SW 1271 (cell line): Measurements from ENCODE around the gene SART3.

Experiments used
- DNase-seq, 2 experiments: peaks; one replicate each; lab custom pipeline; 2025; lab: John Stamatoyannopoulos, UW

The SART3 gene

GRCh38 chr12:108519558-108519957 is 41.4 kb downstream of the SART3 start:
- DNase-seq: peak in 1 of 2 experiments; percentile 26

- no peak for DNase-seq
These were observed 42.1 kb downstream of the SART3 start for GRCh38 chr12:108518716-108519496.

- DNase-seq: no peak
These were observed 42.8 kb downstream of the SART3 start for GRCh38 chr12:108518101-108518715.

- no peak for DNase-seq
These were observed 43.5 kb downstream of the SART3 start for GRCh38 chr12:108517288-108518100.

- DNase-seq: peak in 1 of 2 experiments; percentile 19
These were observed 44.3 kb downstream of the SART3 start for GRCh38 chr12:108516511-108517275.

GRCh38 chr12:108515916-108516315 is 45.1 kb downstream of the SART3 start:
- no peak for DNase-seq

GRCh38 chr12:108514973-108515814 is 45.8 kb downstream of the SART3 start, which contains the start of gene FICD:
FICD (plus strand) TSS chr12:108515277; CDS start chr12:108516973, 1,696 bp downstream.
- peak; percentile 97 to 99 for DNase-seq

GRCh38 chr12:108514468-108514972 is 46.5 kb downstream of the SART3 start:
- no peak for DNase-seq

- peak in 1 of 2 experiments; percentile 66 for DNase-seq
These were observed 49.1 kb downstream of the SART3 start for GRCh38 chr12:108511633-108512540.

GRCh38 chr12:108510836-108511235 is 50.1 kb downstream of the SART3 start:
- DNase-seq: no peak

- no peak for DNase-seq
These were observed 51.2 kb downstream of the SART3 start for GRCh38 chr12:108509806-108510205.

GRCh38 chr12:108507971-108508642 is 52.9 kb downstream of the SART3 start:
- DNase-seq: peak; percentile 31 to 43

GRCh38 chr12:108505129-108505528 is 55.8 kb downstream of the SART3 start:
- no peak for DNase-seq

- DNase-seq: no peak
These were observed 58.1 kb downstream of the SART3 start for GRCh38 chr12:108502922-108503321.

GRCh38 chr12:108498136-108498535 is 62.8 kb downstream of the SART3 start:
- no peak for DNase-seq

- DNase-seq: no peak
These were observed 65.0 kb downstream of the SART3 start for GRCh38 chr12:108495823-108496579.

- peak in 1 of 2 experiments; percentile 37 for DNase-seq
These were observed 65.9 kb downstream of the SART3 start for GRCh38 chr12:108495054-108495453.

- no peak for DNase-seq
These were observed 69.7 kb downstream of the SART3 start for GRCh38 chr12:108491256-108491655.
